Brain pericyte (primary cell): ENCODE results near the gene LINC01488.

Experiments
- DNase-seq: peaks from one replicate; pipeline ENCODE4 v3.0.0-alpha.2; 2012; ENCODE audit warnings: low read depth, low spot score

Gene LINC01488

DNA sequence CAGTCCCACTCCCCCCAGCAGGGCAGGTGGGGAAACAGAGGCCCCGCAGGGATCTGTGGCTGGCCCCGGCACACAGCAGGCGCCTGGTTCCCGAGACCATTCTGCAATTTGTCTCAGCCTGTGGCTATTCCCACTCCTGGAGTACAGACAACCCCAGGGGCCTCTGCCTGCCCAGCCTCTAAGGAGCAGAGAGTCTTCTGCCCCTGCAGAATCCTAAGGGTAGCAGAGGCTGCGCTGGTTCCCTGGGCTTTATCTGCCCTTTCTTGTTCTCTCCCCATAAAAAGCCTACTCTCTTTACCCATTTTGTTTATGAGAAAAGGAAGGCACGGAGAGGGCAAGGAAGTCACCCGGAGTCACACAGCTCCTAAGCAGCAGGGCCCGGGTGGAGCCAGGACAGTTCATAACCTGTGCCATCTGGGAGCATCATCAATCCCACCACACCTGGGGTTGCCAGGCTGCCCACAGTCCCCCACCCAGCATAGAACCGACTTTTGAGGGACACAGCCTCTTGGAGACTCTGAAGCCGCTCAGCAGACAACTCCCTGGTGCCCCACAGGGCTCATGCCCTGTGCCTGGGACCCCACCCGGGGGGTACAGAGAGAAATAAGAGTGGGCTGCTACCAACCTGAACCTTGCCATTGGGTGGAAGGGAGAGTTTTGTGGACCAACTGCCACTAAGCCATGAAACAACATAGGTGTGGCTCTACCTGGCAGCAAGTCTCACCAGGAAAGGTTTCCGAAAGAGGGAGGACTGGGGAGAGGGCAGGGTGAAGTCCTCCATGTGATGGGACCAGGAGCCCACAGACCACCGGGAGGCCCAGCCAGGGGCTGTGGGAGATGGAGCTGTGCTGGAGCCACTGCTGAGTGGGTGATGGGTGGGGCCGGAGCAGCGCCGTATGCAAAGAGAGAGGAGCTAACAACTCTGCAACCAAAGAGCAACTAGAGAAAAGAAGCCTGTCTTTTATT lies 17.2 kb upstream of the LINC01488 start:
- no peak for DNase-seq

DNA sequence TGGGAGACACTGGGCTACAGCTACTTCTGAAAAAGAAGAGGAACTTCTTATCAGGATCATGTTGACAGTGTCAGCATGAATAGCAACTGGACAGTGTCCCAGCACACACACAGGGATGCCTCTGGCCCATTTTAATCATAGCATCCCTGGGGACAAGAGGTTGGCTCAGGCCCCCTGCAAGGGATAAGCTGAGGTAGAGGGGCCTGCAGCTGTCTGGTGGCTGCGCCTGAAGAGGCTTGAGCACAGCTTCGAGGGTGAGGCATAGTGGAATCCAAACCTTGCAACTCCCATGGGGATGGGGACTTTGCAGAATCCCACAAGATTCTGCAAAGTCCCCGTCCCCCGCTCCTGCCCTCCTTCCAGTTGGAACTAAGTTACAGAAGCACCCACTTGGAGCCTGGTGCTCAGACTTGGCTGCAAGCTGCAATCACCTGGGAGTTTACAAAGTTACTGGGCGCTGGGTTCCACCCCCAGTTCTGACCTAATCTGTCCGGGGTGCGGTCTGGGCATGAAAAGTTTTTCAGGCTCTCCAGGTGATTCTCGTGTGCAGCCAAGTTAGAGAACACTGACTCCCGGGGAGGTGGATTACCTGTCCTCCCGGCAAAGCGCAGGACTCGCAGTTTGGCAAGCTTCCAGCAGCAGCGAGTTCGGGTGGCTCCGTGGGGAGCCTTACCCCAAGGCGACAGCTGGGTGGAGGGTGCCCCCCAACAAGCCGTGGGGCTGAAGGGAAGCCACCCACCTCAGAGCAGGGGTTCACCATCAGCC lies 16.0 kb upstream of the LINC01488 start:
- DNase-seq = no peak

DNA sequence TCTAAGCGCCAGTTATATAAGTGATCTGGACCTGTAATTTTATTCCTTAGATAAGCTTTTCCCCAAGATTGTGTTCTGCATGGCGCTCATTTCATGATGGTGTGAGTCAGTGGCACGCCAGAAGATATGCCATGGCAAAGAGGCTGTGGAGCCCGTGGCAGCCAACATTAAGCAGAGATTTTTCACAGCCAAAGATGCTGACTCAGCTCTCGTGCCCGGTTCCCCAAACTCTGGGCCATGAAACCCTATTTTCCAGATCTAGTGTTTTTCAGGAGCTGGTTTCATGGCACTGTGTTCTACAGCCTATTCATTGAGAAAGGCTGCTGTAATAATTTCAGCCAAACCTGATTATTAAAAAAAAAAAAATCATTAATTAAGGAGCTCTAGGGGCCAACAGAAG lies 15.4 kb upstream of the LINC01488 start:
- no peak for DNase-seq

DNA sequence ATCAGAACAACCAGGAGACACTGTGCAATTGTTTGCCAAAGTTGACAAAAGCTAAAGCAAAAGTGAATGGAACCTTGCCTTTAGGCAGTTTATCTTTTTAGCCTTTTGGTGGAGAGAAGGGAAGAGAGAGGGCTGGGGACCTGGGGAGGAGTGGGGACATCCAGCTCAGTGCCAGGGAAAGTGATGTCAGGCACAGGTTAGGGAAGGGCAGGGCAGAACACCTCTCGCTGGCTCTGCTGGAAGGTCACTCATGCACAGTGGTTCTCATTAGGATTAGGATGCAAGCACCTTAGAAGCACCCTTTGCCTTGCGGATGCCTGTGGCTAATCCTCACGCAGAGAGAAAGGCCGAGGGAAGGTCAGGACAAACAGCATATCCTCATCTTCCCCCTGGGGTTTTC lies 14.3 kb upstream of the LINC01488 start:
- no peak for DNase-seq

DNA sequence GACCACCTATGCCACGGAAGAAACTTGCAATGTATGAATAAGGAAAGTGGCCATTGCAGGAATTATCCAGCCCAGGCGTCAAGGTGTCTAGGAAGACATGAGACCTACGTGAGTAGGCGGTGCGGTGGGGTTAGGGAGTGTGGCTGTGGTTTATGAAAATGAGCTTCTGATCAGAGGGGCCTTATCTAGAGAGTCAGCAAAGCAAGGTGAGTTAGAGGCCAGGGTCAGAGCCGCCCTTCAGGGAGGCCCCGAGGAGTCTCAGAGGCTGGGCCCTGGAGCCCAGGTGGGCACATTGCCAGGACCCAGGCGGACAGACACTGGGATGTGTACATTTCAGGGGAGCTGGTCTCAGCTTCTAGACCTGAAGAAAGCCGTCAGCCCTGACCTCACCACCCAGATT lies 13.8 kb upstream of the LINC01488 start:
- DNase-seq = no peak

DNA sequence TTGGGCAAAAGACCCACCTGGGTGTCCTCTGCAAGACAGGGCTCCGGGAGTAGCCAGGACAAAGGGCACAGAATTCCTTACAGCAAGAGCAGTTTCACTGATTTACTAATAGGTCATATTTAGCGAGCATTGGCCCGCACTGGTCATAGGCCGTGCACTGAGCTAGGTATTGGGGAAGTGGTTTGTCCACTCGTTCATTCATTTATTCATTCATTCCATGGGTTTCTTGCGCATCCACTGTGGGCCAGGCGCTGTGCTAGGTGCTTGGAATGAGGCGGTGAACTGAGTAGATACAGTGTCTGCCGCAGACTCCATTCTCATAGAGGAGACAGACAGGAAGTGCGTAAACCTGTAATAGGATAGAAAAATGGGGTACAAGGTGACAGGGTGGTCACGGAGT lies 13.2 kb upstream of the LINC01488 start:
- no peak for DNase-seq

DNA sequence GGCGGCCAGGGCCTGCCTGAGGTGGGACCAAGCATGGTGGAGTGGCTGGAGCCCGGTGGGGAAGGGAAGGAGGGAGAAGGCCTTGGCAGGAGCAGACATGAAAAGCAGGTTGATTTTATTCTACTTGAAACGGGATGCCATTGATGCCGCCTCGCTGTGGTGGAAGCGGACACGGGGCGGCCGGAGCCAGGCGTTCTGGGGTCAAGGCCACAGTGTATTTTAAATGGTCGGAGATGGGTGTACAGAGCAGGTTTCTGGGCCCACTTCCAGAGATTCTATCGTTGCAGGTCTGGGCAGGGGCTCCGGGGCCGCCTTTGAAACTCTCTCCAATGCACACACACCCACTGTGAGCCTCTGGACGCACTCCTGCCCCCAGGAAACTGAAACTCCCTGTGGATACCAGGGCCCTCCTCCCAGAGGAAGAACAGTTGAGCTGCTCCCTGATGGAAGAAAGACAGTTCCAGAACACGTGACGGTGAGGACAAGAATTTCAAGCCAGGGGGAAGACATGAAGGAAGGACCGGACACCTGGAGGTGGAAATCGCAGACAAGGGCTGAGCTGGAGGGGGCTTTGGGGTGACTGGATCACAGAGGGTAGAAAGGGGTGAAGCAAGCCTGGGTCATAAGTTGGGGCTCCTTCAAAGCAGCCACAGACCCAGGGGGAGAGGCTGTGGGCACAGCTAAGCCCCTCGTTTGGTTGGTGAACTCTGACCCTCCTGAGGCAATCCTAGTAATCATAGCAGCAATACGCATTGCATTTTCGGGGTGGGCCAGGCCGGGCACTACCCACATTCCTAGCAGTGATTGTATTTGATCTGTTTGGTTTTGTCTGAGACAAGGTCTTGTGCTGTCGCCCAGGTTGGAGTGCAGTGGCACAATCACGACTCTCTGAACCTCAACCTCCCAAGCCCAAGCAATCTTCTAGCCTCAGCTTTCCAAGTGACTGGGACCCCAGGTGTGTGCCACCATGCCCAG lies 12.3 kb upstream of the LINC01488 start:
- DNase-seq = no peak

DNA sequence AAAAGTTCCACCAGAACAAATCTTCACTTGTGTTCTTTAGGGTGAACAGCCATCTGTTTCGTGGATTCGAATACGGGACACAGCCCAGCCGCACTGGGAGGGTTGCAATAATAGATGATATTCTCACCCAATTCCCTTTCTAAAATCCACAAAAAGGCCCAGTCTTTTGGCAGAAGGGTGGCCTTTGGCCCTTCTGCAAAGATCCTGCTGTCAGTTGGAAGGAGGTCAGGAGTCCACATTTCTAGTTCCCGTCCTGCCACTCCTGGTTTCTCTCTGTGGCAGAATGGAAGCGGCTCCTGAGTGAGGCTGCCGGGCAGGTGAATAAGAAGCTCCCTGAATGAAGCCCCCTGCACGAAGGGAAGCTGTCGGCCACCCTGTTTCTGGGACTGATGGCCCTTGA lies 11.2 kb upstream of the LINC01488 start:
- no peak for DNase-seq

DNA sequence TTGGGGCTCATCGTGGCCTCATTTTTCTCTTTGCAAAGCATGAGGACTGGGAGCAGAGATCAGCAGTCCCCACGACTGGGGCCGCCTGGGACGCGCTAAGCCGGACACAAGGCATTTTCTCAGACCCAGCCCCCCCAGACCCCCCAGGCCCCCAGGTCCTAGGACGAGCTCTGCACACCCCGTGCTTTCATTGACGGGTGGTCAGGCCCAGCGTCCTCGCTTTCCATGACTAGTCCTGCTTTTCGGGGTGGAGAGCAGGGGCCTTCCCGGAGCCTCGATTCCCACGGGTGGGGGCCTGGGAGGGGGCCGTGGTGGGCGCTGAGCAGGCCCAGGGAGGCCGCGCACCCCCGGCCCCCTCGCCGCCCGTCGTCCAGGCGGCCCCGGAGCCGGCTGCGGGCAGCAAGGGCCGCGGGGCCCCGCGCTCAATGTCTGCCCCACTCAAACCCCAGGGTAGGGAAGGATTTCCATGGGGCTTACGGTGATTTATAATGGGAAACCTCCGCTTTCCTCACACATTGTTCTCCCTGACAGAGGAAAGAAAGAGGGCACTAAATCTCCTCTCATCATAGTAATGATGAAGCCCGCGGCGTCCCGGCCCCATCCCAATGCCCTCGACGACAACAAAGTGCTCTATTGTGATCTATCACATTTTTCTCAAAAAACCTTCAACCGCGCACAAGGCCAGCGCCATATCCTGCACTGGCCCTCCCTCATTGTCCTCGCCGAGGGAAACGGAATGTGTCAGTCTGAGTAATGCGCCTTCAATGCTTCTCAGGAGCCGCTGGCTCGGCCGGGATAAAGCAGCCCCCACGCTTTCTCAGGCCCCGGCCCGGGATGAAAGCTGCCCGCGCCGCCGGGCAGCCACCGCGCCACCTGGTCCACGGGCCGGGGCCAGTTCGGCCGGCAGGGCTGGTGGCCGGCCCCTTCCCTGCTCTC lies 10.4 kb upstream of the LINC01488 start:
- no peak for DNase-seq

DNA sequence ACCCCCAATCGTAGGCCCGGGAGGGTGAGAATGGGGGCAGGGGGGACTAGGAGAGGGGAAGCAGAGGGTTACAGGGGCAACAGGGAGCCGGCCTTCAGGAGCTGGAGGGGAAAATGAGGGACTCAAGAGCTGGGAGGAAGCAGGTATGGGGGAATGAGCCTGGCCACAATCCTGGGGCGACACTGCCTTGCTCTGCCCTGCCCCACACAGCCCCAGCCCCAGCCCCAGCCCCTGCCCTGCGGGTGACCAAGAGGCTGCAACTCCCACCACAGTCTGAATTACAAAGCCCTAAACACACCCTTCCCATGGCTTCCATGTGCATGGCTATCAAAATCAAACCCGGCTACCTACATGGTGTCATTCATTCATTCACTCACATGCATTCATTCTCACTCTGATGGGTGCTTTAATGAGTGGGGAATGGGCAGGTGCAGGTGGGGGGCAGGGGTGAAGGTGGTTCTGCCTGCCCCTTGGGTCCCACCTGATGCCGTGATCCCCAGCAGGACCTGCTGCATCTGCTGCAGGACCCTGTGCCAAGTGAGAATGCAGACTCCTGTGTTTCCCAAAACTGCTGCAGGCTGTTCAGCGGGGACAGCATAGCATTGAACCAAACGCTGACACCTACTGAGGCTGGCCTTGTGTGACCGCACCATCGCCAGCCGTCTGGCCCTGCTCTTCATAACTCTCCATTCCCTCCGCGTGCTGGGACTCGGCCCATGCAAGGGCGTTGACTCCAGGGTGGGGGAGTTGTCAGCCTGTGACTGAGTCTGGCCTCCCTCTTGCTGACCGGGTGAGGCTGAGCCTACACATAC lies 9.5 kb upstream of the LINC01488 start:
- no peak for DNase-seq

DNA sequence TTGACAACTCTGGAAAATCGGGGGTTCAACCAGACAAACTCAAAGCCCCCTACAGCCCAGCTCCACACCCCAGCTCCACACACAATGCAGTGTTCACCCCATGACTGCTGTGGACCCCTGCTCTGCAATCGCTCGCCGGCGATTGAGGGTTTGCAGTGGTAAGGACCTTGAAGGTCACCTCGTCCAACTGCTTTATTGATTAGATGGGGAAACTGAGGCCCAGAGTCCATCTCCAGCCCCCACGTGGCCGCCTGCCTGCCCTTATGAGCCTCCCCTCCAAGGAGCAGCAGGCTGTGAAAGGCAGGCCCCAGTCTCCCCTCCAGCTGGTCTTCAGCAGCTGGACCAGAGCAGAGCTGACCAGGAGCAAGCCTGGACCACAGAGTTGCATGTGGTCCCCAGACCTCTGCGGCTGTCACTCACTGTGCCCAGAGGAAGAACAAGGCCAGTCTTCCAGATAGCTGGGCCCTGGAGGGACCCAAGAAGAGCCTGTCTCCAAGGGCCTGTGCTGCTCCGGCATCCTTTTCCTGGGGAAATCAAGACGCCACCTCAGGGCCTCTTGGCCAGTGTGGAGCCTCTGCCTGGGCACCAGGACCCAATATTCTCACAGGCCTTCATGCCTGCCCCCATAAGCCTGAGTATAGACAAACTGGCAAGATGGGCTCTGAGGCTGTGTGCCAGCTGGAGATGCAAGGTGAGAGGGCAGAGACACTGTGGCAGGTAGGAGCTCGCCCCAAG lies 8.8 kb upstream of the LINC01488 start:
- DNase-seq = no peak

DNA sequence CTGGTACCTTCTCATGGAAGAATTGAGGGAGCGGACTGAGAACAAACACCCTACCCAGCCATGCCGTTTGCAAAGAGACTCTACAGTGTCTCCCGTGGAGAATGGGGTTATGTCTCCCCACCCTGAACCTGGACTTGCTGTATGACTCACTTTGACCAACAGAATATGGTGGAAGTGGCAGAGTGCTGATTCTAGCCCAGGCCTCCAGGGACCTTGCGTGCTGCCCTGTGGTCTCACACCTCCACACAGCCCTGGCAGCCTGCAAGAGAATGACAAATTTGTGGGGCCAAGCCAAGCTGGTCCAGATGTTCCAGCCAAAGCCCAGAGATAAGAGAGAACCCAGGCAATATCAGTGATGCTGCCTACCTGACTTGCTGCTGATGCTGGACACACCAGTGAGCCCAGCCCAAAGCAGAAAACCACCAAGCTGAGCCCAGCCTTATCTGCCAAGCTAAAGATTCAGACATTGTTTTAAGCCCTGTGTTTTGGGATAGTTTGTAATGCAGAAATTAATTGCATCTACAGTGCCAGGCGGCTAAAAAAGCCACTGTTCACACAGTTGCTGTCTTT lies 8.1 kb upstream of the LINC01488 start:
- DNase-seq = no peak

DNA sequence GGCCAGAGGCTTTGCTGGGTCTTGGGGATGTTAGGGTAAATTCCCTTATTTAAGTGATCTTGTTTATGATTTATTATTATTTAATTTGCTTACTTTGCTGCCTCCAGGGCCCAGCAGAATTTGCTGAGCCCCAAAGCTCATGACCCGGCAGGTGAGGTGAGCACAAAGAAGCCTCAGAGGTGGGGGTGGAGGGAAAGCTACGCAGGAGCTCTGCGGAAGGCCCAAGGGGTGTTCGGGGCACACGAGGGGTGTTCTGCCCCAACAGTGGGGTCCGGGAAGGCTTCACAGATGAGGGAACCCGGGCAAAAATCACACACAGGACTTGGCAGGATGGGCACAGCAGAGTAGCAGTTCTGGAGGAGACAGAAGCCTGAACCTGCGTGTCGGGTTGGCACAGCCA lies 6.7 kb upstream of the LINC01488 start:
- DNase-seq = no peak

DNA sequence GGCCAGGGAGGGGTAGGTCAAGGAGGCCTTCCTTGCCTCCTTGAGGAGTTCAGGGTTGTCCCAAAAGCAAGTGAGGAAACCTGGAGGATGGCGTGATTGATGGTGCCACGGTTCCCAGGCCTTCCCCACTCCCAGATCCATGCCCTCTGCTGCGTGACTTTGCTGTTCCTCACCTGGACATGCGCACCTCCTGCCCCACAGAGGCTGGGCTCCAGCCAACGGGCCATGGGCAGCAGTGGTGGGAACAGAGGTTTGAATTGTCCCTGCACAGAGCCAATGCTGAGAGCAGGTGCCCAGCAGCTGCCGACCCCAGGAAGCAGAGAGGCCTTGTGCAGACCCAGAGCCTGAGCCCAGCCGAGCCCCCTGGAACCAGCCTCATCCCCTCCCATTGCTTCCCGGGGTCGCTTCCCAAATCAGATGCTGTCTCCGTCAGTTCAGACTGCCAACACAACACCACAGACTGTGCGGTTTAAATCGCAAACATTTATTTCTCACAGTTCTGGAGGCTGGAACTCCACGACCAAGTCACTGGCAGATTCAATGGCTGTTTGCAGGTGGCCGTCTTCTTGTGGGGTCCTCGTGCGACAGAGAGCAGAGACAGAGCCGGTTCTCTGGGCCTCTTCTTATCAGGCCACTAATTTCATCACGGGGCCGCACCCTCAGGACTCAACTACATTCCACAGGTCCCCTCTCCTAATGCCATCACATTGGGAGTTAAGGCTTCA lies 6.2 kb upstream of the LINC01488 start:
- DNase-seq = no peak

DNA sequence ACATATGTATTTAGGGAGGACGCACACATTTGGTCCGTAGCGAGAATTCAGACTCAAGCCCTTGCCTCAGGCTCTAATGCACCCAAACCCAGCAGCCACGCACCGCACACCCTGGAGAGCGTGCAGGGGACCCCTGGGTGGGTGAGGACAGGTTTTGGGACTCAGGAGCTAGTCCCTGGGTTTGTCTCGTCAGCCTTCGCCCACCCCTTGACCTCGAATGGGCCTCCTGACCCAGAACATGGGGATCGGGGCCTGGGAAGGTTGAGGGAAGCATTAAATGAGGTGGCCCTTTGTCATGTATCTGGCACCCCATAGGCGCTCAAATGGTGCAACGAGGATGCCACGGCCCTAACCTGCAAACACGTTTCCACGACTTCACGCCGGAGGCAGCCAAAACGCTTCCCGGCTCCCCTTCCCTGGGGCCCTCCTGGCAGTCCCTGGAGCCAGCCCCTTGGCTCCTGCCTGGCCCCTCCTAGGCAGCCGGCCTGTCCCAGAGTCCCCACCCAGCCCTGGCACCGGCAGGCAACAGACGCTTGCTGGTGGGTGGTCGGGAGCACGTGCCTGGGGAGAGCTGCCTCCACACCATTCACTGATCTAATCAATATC lies 5.5 kb upstream of the LINC01488 start:
- DNase-seq = no peak

DNA sequence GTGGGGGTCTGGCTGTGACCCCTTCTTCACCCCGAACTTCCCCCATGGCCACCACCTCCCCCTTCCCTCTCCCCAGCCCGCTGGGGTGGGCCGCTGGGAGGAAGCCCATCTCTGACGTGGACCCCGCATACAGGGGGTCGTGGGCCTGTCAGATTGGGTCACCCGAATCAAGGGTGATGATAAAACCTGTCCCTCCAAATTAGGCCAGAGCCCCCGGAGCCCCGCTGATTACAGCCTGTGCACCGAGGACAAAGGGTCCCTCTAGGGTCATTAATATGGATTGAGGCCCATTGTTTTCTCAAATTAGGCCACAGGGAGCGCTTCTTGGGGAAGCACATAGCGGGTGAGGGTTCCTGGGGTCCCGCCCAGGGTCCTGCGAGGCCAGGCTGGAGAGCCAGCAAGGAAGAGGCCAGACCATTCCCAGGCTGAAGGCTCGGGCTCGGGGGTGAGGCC lies 4.9 kb upstream of the LINC01488 start:
- no peak for DNase-seq

DNA sequence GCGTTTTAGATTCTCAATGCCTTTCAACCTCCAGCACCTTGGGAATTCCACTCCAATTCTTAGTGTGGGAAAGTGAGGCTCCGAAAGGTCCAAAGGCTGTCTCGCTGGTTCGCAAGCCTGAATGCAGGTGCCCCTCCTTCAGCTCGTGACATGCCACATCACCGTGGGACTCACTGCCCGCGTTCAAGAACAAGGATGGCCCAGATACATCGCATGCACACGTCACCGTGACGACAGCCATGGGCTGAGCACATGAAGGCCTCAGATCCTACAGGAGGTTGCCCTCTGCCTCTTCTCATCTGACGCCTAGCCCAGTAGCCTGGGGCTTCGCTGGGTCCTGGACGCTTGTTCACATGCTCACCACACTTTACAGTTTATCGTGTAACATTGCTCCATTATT lies 4.4 kb upstream of the LINC01488 start:
- DNase-seq = no peak
